22Rv1 (cell line): Measurements from ENCODE around the gene ZFHX3.

ENCODE experiments used
- ZFX ChIP-seq: fragments of 450-650 bp; IDR thresholded peaks from 2 replicates; pipeline ENCODE4 v1.6.1; 2017; ENCODE audit warnings: antibody characterized with exemption, borderline replicate concordance
- TF ChIP-seq, protein P1 (sequence below): fragments of 450-650 bp; IDR thresholded peaks from 2 replicates; pipeline ENCODE4 v1.5.1; 2017; ENCODE audit warnings: mild to moderate bottlenecking

DNA sequence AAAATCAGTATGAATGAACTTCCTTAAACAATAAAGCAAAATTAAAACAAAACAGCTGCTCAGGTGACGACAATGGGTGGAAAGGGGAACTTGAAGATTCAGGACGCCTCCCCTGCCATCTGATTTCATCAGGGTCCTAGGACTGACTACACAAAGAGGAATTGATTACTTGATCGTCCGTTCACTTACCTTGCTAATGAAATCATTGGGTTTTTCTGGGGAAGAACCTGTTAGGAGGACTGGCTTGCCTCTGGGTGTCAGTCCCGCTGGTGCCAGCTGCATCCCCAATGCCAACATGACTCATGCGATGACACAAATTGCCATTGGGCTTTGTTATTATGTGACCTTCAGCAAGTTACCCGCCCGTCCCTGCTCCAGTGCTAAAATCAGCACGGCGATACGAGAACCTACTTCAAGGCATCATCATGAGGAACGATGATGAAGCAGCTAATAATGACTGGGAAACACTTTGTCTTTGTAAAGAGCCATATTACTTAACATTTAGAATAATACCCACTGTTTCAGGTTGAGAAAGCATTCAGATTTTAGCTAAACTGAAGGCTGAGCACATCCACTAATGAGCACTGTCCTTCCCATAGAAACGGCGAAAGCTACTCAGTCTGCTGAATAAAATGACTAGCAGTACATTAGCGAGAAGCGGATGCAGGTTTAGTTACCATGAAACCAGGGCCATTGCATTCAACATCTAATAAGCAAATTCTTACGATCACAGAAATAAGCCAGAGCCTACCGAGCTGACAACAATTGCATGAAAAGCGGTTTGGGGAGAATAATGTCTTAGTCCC, 139.4 kb downstream of the ZFHX3 start:
- TF ChIP-seq ZFX = no peak
- TF ChIP-seq, protein P1, sequence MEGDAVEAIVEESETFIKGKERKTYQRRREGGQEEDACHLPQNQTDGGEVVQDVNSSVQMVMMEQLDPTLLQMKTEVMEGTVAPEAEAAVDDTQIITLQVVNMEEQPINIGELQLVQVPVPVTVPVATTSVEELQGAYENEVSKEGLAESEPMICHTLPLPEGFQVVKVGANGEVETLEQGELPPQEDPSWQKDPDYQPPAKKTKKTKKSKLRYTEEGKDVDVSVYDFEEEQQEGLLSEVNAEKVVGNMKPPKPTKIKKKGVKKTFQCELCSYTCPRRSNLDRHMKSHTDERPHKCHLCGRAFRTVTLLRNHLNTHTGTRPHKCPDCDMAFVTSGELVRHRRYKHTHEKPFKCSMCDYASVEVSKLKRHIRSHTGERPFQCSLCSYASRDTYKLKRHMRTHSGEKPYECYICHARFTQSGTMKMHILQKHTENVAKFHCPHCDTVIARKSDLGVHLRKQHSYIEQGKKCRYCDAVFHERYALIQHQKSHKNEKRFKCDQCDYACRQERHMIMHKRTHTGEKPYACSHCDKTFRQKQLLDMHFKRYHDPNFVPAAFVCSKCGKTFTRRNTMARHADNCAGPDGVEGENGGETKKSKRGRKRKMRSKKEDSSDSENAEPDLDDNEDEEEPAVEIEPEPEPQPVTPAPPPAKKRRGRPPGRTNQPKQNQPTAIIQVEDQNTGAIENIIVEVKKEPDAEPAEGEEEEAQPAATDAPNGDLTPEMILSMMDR = no peak
